ENCODE results near the gene NPDC1. TPM values are rescaled to one million over a fixed set of nuclear protein-coding genes. Genes with fewer than 3 reads are reported as not detected.

Gene NPDC1
- total RNA-seq, 1 donor from 2014 or later, result 260 TPM

DNA sequence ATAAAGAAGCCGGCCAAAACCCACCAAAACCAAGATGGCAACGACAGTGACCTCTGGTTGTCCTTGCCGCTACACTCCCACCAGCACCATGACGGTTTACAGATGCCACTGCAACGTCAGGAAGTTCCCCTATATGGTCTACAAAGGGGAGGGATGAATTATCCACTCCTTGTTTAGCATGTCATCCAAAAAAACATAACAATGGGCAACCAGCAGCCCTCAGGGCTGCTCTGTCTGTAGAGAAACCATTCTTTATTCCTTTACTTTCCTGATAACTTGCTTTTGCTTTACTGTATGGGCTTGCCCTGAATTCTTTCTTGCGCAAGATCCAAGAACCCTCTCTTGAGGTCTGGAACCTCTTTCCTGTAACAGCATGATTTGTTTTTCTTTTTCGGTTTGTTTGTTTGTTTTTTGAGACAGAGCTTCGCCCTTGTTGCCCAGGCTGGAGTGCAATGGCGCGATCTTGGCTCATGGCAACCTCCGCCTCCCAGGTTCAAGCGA, 29.3 kb upstream of the NPDC1 start:
- Mint-ChIP-seq H3K36me3 (ENCODE audit: unreplicated experiment) (no peaks in the 10 kb centered on the region), H3K9me3 (ENCODE audit: unreplicated experiment) (peaks cover 13% of the 10 kb centered on the region), H3K27ac (ENCODE audit: unreplicated experiment) (no peak overlapping the region), H3K27me3 (ENCODE audit: unreplicated experiment) (peaks cover 13% of the 10 kb centered on the region), H3K4me1 (ENCODE audit: low read depth, unreplicated experiment) (peaks cover 5% of the 10 kb centered on the region), H3K4me3 (ENCODE audit: unreplicated experiment) (no peak overlapping the region)
- TF ChIP-seq, protein P1, sequence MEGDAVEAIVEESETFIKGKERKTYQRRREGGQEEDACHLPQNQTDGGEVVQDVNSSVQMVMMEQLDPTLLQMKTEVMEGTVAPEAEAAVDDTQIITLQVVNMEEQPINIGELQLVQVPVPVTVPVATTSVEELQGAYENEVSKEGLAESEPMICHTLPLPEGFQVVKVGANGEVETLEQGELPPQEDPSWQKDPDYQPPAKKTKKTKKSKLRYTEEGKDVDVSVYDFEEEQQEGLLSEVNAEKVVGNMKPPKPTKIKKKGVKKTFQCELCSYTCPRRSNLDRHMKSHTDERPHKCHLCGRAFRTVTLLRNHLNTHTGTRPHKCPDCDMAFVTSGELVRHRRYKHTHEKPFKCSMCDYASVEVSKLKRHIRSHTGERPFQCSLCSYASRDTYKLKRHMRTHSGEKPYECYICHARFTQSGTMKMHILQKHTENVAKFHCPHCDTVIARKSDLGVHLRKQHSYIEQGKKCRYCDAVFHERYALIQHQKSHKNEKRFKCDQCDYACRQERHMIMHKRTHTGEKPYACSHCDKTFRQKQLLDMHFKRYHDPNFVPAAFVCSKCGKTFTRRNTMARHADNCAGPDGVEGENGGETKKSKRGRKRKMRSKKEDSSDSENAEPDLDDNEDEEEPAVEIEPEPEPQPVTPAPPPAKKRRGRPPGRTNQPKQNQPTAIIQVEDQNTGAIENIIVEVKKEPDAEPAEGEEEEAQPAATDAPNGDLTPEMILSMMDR (IDR thresholded peaks at IDR 0.05; ENCODE audit: partially characterized antibody, unreplicated experiment), result no peak
- no peak for DNase-seq

DNA sequence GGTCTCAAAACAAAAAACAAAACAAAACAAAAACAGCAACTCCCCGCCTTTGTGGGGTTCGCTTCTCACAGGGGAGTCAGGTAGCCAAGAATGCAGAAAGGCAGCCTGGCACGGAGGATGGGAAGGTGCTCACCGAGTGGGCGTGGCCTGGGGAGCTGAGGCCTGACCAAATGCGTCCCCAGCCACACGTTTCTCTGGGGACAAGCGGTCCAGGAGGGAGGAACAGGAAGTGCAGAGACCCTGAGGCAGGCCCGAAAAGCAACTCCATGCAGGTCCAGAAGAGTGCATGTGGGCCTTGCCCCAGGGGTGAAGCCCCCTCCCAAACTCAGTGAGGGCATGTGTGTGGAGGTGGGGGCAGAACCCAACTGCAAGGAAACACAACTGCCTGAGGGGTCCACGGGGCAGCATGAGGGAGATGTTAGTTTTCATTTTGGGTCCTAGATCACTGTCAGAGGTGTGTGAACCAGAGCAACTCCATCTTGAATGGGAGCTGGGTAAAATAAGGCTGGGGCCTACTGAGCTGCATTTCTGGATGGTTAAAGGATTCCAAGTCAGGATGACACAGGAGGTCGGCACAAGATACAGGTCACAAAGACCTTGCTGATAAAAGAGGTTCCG, 28.8 kb upstream of the NPDC1 start:
- TF ChIP-seq, protein P1 (IDR thresholded peaks at IDR 0.05; ENCODE audit: partially characterized antibody, unreplicated experiment), result no peak
- DNase-seq, result no peak
- peaks cover 5% of the 10 kb centered on the region for H3K4me1 Mint-ChIP-seq (ENCODE audit: low read depth, unreplicated experiment)
- peaks cover 10% of the 10 kb centered on the region for H3K9me3 Mint-ChIP-seq (ENCODE audit: unreplicated experiment)
- no peak overlapping the region for H3K4me3 Mint-ChIP-seq (ENCODE audit: unreplicated experiment)
- H3K27me3 Mint-ChIP-seq (ENCODE audit: unreplicated experiment), result peaks cover 12% of the 10 kb centered on the region
- H3K27ac Mint-ChIP-seq (ENCODE audit: unreplicated experiment), result no peak overlapping the region
- no peaks in the 10 kb centered on the region for H3K36me3 Mint-ChIP-seq (ENCODE audit: unreplicated experiment)

DNA sequence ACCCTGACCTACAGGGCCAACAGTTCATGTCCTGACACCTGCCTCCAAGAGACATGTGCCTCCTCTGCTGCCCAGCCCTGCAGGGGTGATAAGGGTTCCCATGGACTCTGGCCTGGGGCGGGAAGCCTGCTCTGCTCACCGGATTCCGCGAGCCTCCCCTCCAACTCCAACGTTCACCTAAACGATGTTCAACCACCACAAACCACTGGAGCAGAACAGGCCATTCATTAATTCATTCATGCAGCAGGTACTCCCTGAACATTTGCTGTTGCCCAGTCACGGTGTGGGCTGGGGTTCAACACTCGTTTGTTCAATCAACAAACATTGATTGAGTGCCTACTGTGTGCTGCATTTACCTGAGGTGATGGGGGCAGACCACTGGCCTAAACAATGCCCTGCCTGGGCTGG, 28.0 kb upstream of the NPDC1 start:
- Mint-ChIP-seq H3K4me1 (ENCODE audit: low read depth, unreplicated experiment) (peaks cover 5% of the 10 kb centered on the region), H3K27me3 (ENCODE audit: unreplicated experiment) (peaks cover 10% of the 10 kb centered on the region), H3K27ac (ENCODE audit: unreplicated experiment) (no peak overlapping the region), H3K9me3 (ENCODE audit: unreplicated experiment) (peaks cover 10% of the 10 kb centered on the region), H3K36me3 (ENCODE audit: unreplicated experiment) (no peaks in the 10 kb centered on the region), H3K4me3 (ENCODE audit: unreplicated experiment) (no peak overlapping the region)
- TF ChIP-seq, protein P1 (IDR thresholded peaks at IDR 0.05; ENCODE audit: partially characterized antibody, unreplicated experiment), result no peak
- no peak for DNase-seq

DNA sequence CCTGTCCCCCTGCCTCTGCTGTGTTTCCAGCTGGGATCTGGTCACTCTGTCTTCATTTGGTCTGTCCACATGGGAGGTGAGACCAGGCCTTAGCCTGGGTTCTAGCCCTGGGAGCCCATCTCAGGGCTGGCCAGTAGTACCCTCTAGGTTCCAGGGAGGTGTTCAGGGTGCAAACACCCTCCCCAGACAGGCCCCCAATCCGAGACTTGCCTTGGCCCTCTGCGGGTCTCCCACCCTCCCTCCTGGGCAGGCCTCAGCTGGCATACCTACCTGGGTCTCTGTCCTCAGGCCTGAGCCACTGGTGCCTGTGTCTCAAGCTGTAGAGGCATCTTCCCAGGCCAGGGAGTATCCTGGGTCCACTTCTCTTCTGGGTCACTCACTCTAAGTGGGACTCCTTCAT, 25.3 kb upstream of the NPDC1 start:
- peaks cover 9% of the 10 kb centered on the region for H3K27me3 Mint-ChIP-seq (ENCODE audit: unreplicated experiment)
- H3K36me3 Mint-ChIP-seq (ENCODE audit: unreplicated experiment), result no peaks in the 10 kb centered on the region
- peak overlapping the region; percentile 93 for H3K27ac Mint-ChIP-seq (ENCODE audit: unreplicated experiment)
- H3K4me3 Mint-ChIP-seq (ENCODE audit: unreplicated experiment), result peak overlapping the region; percentile 87
- peaks cover 8% of the 10 kb centered on the region for H3K4me1 Mint-ChIP-seq (ENCODE audit: low read depth, unreplicated experiment)
- DNase-seq, result no peak
- TF ChIP-seq, protein P1 (IDR thresholded peaks at IDR 0.05; ENCODE audit: partially characterized antibody, unreplicated experiment), result no peak
- H3K9me3 Mint-ChIP-seq (ENCODE audit: unreplicated experiment), result peaks cover 10% of the 10 kb centered on the region

DNA sequence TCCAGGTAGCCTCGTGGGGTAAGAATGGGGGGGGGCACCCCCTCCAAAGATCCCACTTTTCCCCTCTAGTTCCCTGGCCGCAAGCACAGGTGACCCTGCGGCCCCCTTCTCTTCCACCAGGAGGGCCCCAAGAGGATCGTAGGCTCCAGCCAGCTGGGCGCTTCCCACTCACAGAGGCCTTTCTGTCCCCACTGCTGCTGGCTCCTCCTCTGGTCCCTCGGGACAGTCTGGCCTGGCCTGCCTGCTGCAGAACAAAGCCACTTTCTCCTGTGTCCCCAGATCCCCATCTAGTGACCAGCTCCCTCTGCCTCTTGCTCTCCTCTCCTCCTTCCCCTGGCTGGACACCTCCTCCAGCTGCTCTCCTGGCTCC, 24.9 kb upstream of the NPDC1 start:
- peaks cover 9% of the 10 kb centered on the region for H3K27me3 Mint-ChIP-seq (ENCODE audit: unreplicated experiment)

More for the DNA sequence above, 24.9 kb upstream of the NPDC1 start:
- peaks cover 8% of the 10 kb centered on the region for H3K4me1 Mint-ChIP-seq (ENCODE audit: low read depth, unreplicated experiment)
- TF ChIP-seq, protein P1 (IDR thresholded peaks at IDR 0.05; ENCODE audit: partially characterized antibody, unreplicated experiment), result peak; percentile 37
- H3K9me3 Mint-ChIP-seq (ENCODE audit: unreplicated experiment), result peaks cover 10% of the 10 kb centered on the region
- peak overlapping the region; percentile 93 for H3K27ac Mint-ChIP-seq (ENCODE audit: unreplicated experiment)
- peak; percentile 79 for DNase-seq
- no peaks in the 10 kb centered on the region for H3K36me3 Mint-ChIP-seq (ENCODE audit: unreplicated experiment)
- peak overlapping the region; percentile 87 for H3K4me3 Mint-ChIP-seq (ENCODE audit: unreplicated experiment)

All from glutamatergic neuron (in vitro differentiated cells).